GM19395 (cell line): ENCODE data around the gene DPP8.
"Not testable (repeated sequence)": the region's sequence is repeated elsewhere in the genome, so short reads cannot be mapped to it uniquely, and the experiment has no call there.

ENCODE experiments used
- ATAC-seq: cut with Tn5 transposase; IDR thresholded peaks from one replicate; pipeline ENCODE4 v1.9.1; 2021; ENCODE audit warnings: mild to moderate bottlenecking, moderate library complexity; ENCODE audit not compliant: unreplicated experiment

DPP8 gene

GRCh38 chr15:65516997-65517865 lies at the start of gene DPP8:
TSS of gene DPP8 (minus strand) at chr15:65517689. CDS start at chr15:65512553, 5,136 bp downstream.
- peak; percentile 93 for ATAC-seq

- ATAC-seq, result no peak
Observed at GRCh38 chr15:65561934-65562333, 44.4 kb upstream of the DPP8 start.

DNA sequence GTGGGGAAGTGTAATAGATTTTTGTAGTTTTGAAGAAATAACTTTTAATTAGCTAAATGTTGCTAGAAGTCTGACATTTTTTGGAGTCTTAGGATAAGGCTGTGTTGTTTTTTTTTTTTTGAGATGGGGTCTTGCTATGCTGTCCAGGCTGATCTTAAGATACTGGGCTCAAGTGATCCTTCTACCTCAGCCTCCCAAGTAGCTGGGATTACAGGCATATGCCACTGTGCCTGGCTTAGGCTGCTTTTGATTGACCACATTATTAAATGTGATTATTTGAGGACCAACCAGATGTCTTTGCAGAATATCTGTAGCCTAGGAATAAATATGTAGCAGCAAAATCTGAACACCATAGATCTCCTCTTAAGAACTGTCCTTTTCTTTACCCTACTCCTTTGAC lies 42.5 kb upstream of the DPP8 start:
- no peak for ATAC-seq

GRCh38 chr15:65558997-65559760 lies 41.7 kb upstream of the DPP8 start:
- ATAC-seq, result no peak

DNA sequence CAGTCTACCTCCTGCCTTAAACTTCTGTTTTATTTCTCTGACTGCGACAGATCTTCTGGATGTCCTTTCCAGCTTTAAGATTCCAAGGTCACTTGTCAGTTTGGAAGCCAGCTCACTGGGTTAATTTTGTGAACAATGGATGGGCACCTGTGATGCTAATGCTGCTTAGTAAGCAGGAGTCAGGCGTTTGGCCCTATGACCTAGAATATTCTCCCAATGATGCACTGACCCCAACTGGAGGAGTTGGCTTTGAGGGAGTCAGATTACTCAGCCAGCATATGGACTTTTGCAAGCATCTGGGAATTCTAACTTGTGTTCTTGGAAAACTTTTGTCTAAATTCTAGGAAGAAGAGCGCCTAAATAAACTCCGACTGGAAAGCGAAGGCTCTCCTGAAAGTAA lies 40.8 kb upstream of the DPP8 start:
- no peak for ATAC-seq

DNA sequence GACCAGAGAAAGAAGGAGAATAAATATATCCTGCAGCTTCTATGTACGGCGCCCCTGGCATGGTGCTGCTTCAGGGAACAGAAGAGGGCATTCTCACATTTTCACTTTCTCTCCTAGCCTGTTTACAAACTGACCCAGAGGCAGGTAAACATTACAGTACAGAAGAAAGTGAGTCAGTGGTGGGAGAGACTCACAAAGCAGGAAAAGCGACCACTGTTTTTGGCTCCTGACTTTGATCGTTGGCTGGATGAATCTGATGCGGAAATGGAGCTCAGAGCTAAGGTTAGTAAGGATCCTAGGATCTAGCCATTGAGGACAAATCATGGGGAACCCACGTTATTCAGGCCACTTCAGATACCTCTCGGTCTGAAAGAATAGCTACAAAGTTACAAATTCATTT lies 39.1 kb upstream of the DPP8 start:
- no peak for ATAC-seq

DNA sequence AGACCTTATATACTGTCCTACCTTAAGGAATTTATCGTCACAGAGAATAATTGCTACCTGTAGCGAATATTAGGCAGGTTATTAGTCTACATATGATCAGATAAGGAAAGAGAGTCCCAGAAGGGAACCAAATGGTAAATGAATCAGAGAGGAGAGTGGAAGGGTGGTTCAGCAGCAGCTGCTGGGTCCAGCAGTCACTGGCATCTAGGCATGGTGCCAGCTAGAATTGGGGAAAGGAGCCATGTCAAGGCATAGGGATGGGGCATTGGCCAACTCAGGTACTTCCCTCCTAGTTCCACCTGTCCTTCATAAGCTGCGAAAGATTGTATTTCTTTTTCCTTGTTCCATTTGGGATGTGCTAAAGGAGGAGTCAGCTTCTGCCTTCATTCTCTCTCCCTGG lies 36.2 kb upstream of the DPP8 start:
- no peak for ATAC-seq

- not testable (repeated sequence) for ATAC-seq
Observed at GRCh38 chr15:65552851-65553250, 35.4 kb upstream of the DPP8 start.

- no peak for ATAC-seq
Observed at GRCh38 chr15:65551183-65551582, 33.7 kb upstream of the DPP8 start.

DNA sequence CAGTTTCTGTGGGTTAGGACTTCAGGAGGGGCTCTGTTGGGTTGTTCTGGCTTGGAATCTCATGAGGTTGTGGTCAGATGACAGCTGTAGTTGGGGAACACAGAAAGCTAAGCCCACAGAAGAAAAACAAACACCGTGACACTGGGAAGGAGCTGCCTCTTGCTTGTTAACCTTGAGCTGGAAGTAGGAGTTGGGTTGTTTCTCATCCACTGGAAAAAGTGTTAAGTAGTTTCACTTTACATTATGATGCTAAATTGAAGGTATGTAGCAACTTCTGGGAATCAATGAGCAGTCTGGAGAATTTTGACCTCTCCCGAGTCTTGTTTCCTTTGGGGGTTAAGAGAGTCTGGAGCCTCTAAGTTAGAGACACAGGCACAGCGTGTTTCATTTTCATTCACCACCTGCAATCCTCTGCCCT lies 33.2 kb upstream of the DPP8 start:
- no peak for ATAC-seq

DNA sequence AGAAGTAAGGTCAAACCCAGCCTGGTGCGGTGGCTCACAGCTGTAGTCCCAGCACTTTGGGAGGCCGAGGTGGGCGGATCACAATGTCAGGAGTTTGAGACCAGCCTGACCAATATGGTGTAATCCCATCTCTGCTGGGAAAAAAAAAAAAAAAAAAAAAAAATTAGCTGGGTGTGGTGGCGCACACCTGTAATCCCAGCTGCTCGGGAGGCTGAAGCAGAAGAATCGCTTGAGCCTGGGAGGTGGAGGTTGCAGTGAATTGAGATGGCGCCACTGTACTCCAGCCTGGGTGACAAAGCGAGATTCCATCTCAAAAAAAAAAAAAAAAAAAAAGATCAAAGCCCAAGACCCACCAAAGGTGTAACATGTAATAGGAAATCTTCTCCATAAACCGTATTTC lies 31.8 kb upstream of the DPP8 start:
- not testable (repeated sequence) for ATAC-seq

DNA sequence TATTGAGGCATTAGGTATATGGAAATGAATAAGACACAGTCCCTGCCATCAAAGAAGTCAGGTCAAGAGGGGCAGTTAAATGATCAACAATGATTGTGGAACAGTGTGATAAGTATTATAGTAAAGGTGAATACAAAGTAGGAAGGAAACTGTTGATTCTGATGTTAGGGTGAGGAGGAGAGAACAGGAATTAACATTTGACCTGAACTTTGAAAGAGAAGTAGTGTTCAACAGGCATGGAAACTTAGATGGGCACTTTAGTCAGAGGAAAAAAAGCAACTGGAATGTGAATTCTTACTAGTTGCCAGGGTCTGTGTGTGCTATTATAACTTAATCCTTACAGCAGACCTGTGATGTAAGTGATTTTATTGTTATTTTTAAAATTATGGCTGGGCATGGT lies 30.4 kb upstream of the DPP8 start:
- no peak for ATAC-seq

DNA sequence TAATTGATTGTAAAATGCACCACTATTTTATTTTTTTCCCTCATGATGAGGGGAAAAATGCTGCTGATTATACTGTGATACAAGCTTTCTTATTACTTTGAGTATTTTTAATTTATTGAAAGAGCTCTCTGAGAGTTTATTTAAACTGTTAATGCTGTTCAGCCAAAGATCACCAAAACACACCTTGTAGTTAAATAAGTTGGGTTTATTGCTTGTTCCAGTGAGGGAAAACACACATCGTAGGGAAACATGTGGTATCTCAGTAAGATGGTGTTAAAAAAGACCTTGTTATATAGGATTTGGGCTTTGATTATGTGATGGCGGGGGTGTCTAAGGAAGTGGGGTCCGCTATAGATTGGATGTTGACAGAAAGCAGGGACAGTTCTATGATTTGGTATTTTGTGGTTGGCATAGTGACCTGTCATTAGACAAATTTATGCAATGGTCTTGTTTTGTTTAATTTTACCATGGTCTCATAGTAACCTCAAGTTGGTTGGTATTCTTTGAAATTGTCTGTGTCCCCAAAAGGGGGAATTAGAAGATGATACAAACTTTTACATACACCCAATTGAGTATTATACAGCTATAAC lies 23.8 kb upstream of the DPP8 start:
- no peak for ATAC-seq

DNA sequence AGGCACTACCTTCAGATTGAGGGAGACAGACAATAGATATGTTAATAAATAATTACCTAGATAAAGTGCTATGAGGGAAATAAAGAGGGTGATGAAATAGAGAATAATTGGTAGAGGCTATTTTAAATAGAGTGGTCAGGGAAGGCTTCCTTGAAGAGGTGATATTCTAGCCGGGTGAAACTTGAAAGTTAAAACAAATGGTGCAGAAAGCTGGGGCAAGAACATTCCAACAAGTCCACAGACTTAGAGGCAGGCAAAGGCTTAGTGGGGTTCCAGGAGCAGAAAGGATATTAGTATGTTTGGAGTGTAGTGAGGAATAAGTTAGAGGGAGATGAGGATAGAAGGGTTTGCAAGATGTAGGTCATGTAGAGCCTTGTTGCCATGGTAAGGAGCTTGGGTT lies 22.8 kb upstream of the DPP8 start:
- ATAC-seq, result no peak

- no peak for ATAC-seq
Observed at GRCh38 chr15:65535192-65535591, 17.7 kb upstream of the DPP8 start.

GRCh38 chr15:65533057-65533756 lies 15.7 kb upstream of the DPP8 start:
- no peak for ATAC-seq

DNA sequence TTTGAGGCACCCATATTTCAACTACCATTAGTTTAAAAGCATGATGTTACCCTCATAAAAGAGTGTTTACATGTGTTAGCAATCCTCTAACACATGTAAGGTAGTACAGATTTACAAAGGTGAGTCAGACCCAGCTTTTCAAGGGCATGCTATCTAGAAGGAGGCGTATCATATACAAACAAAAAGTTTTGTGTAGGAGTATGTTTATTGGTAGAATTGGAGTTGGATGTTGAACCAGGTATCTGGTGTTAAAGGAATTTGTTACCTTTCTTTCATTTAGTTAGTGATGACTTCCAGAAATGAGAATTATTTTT lies 15.2 kb upstream of the DPP8 start:
- no peak for ATAC-seq

DNA sequence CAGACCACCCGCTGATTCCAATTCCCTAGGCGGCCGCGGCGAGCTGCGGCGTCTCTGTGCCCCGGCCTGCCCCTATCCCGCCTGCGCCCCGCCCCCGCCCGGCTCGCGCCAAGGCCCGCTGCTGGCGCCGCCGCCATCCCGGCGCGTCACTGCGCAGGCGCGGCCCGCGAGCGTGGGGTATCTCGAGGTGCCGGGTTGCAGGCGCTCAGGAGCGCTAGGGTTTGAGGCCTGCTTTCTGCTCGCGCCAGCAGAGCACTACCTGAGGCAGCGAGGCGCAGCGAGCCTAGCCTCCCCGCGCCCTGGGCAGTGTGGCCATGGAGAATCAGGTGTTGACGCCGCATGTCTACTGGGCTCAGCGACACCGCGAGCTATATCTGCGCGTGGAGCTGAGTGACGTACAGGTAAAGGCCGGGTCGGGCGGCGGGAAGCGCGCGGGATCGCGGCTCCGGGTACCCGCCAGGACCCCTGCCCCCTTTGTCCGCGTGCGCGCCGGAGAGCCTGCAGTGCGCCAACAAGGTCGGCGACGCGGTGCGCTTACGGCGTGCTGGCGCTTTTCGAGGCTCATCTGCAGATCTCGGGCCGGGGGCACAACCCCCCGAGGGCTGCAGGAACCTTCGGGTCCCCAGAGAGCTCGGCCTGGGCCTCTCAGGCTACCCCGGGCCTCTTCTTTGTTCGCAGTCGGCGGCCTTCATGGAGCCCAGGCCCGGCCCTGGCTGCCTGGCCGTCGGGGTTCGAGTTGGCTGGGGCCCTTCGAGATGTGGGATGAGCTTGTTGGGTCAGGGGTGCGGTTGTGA lies 13.0 kb upstream of the DPP8 start, which contains the start of gene HACD3:
TSS of gene HACD3 (plus strand) at position 146 of the 794 bp plus-strand sequence. CDS start at position 315, 169 bp downstream.
- peak; percentile 71 for ATAC-seq

DNA sequence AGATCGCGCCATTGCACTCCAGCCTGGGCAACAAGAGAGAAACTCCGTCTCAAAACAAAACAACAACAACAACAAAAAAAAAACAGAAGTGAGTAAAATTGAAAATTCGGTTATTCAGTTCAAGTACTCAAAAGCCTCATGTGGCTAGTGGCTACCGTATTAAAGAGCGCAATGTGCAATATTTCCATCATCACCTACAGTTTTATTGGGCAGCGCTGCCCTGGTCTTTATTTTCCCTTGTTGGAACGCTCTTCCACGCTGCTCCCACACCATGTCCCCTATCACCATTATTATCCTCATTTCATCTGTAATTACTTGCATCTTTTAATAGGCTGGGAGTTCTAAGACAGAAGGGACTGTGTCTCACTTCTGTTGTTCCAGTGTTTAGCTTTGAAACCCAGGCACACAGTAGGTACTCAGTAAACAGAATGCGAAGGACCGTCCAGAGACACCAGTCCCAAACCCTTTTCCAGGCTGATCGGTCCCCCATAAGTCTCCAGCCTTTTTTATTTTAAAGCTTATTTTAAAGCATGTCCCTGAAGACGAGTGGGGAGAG lies 12.4 kb upstream of the DPP8 start:
- no peak for ATAC-seq

GRCh38 chr15:65528461-65529060 lies 11.1 kb upstream of the DPP8 start:
- ATAC-seq, result no peak
